ENCODE data around the gene PCBD1.

Gene PCBD1

DNA sequence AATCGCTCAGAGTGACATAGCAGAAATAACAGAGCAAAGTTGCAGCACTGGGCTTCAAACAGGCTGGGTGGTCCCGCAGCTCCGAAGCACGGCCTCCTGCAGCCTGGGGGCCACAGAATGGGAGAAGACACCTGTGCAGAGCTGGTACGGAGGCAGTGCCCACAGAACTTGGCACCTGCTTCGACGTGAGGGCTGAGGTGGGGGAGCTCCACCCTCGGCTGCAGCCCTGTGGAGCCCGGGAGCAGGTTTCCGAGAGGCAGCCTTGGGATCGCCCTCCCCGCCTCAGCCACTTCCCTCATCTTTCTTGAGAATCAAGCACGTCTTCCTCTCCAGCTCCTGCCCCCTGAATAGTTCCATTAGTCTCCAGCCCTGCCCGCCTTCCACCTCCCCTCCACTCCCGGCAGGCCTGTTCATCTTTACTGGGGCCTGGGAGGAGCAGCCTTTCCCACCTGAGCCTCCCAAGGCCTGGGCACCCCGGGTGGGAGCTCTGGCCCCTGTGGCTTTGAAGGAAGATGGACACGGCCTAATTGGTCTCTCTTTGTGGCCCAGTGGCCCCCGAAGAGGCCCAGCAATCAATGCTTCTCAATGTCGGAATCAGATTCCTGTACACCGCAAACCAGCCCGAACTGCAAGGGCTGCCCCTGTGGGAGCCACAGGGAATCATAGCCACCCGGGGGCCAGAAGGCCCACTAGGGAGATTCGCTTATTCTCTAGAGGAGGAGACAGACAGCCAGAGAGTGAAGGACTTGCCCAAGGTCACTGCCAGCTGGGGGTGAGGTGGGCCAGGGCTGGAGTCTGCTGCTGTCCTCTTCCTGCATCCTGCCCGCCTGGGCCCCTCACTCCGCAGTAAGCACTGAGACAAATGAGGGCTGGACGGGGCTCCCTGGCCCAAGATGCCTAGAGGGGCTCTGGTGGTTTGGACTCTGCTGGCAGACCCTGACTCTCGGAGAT is 17.0 kb upstream of the PCBD1 start:
- DNase-seq (ENCODE audit: low read depth, low spot score): no peak
- no peak overlapping the region for H3K27ac ChIP-seq

DNA sequence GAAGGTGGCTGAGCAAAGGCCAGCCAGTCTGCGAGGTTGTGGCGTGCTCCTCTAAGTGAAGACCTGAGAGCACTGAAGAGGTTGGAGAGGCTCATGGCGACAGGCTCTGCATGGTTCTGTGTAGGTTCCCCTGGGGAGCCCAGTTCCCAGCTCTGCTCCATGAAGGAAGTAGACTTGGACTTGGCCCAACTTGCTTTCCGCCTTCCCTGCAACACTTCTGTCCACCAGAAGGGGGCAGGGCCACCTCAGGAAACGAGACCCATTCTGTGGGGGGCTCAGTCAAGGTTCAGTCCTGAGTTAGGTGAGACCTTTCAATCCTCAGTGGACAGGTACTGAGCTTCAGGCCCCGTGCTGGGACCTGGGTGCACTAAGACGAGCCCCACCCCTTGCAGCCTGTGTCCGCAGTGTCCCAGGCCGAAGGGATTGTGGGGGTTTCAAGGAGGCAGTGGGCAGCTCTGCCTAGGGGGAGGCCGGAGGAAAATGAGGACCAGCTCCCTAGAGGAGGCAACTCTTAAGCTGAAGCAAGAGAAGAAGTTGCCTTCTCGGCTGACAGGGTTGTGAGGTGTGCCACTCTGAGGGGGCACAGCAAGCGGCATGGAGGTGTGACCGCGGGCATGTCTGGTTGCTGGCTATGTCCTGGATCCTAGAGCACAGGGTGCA is 15.0 kb upstream of the PCBD1 start:
- no peak overlapping the region for H3K27ac ChIP-seq
- DNase-seq (ENCODE audit: low read depth, low spot score): no peak

DNA sequence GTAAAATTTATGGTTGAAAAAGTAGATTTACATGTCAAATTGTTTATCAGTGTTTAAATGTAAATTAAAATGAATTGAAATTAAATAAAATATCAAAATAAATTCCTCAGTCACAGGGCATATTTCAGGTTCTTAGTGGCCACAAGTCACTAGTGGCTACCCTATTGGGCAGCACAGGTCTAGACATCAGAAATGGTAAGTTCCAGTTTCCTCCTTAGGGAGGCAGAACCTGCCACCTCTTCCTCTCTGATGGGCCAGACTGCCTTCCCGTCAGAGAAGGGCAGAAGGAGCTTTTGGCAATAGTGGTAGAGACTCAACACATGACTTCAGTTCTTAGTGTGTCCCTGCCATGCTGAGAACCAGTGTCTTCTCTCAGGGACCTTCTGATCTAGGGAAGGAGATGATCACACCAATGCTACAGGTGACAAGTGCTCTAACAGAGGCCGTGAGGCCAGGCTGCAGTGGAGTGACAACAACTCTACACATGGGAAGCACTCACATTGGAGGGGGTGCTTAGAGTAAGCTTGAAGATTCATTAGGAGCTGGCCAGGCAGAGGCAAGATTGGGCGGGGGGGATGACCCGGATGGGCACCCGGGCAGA is 14.4 kb upstream of the PCBD1 start:
- no peak for DNase-seq (ENCODE audit: low read depth, low spot score)
- H3K27ac ChIP-seq: no peak overlapping the region

DNA sequence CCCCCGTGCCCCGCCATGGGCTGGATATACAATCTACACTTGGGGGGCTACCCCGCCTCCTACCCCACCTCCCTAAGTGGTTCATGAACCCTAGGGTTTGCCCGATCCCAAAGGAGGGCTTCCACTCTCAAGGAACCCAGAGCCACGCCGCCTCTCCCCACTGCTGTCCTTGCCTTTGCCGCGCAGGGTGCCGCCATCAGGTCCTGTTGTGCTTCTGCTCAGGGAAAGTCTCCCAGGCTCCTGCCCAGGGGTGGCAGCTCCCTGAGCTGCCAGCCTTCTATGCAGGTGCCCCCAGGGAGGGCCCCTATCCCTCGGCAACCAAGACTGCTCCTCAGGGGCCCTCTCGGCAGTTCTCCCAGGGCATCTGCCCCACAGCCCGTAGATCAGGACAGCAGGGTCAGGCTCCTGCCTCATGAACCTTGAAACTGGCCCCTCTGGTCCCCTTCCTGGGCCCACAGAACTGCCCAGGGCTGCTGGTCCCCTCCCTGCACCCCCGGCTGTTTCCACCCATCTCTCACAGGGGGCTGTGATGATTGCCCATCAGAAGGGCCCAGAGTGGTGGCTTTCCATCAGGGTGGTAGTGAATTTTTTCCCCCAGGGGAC is 13.0 kb upstream of the PCBD1 start:
- no peak overlapping the region for H3K27ac ChIP-seq
- DNase-seq (ENCODE audit: low read depth, low spot score): no peak

DNA sequence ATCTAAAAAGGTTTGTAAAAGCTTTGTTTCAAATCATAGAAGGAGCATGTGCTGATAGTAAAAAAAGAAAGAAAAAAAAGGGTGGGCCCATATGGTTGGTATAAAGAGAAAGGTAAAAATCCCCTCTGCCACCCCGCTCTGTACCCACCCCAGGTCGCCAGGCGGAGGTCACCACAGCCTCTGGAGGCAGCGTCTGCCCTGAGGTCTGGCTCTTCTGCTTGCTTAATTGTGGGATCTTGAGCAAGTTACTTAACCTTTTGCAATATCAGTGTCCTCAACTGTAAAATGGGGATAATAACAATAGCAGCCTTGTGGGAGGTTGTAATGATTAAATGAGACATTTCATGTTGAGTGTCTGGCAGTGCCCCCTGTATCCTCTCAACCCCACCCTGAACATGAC is 10.7 kb upstream of the PCBD1 start:
- H3K27ac ChIP-seq: no peak overlapping the region
- DNase-seq (ENCODE audit: low read depth, low spot score): no peak

DNA sequence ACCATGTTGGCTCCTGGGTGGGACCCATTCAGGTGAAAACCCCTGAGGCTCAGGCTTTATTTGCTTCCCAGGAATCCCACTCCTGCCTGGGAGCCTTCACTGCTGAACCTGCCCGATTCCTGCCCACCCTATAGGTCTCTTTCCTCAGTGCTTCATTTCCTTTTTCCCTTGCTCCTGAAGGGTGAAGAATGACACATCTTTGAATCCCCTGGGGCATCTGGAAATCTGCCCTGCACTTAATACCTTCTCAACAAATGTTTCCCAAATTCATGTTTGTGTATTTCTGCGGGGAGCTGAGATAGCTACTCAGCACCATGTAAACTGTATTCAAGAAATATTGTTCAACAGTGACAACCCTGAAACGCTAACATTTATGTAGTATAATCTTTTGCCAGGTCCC is 10.3 kb upstream of the PCBD1 start:
- H3K27ac ChIP-seq: no peak overlapping the region
- no peak for DNase-seq (ENCODE audit: low read depth, low spot score)

DNA sequence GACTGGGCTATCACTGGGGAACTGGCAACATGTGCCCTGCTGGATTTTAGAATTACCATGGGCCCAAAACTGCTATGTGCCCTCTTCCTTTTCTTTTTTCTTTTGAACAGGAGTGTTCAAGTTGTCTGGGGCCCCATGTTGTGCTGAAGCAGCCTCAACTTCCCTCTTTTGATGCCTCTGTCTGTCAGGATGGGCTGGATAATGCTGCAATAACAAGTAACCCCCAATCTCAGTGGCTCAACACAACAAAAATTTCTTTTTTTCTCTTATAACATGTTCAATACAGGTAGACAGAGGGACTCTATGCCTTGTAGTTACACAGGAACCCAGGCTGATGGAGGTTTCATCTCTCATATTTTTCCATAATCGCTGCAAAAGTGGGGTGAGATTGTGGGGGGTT is 8.2 kb upstream of the PCBD1 start:
- no peak overlapping the region for H3K27ac ChIP-seq
- DNase-seq (ENCODE audit: low read depth, low spot score): no peak

DNA sequence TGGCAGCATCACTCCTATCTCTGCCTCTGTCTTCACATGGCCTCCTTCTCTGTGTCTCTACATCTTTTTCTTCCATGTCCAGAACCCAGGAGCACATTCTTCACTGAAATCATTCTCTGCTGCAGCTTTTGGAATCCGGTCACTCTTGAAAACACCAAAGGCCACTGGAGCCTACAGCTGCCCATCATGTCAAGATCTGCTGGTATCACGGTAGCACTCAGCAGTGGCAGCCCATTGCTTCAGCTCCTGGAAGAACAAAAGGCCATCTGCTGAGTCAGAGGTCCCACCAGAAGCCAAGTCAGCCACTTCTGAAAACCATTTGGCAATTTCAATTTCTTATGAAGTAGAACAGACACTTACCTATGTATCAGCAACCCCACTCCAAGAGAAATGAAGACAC is 6.1 kb upstream of the PCBD1 start:
- no peak for DNase-seq (ENCODE audit: low read depth, low spot score)
- no peak overlapping the region for H3K27ac ChIP-seq

DNA sequence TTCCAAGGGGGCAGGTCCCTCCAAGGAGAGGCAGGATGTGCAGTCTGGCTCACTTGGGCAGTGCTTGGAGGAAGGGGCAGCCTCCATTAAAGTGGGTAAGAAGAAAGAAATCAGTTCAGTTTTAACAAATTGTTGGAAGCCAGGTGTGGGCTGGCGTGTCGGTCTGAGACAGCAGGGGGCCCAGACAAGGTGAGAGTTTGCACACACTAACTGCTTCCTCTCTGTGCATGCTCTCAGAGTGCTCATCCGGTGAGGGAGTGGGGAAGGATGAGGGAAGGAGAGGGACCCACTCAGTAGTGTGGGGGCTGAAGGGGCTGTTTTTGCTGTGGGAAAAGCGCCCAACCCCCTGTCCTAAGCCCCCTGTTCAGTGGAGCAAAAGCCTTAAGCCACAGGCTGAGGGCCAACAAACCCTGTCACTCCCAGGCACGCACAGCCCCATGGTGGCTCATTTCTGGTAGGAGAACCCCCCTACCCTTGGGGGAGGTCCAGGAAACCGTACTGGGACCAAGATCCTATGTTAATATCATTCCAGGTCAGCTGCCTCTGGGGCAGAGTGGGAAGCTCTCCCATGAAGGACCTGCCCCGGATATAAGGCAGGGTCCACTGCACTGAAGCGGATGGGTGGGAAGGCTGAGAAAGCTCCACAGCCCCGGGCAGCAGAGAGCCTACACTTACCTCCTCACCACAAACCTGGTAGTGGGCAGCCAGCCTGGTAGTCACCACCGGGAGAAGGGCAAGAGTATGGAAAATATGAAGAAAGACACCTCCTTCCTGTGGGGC is 5.1 kb upstream of the PCBD1 start:
- no peak for DNase-seq (ENCODE audit: low read depth, low spot score)
- no peak overlapping the region for H3K27ac ChIP-seq

DNA sequence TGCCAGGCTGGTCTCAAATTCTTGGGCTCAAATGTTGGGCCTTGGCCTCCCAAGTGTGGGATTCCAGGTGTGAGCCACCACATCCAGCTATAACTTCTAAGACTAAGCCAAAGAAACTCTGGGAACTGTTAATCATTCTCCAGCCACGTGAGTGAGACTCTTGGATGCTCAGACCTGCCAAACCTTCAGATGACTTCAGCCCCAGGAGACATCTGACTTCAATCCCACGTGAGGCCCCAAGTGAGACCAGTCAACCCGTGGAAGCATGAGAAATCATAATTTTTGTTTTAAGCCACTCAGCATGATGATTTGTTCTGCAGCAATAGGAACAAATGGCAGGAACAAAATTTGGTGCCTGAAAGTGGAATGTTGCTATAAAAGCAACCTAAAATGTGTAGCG is 4.3 kb upstream of the PCBD1 start:
- no peak for DNase-seq (ENCODE audit: low read depth, low spot score)
- no peak overlapping the region for H3K27ac ChIP-seq

DNA sequence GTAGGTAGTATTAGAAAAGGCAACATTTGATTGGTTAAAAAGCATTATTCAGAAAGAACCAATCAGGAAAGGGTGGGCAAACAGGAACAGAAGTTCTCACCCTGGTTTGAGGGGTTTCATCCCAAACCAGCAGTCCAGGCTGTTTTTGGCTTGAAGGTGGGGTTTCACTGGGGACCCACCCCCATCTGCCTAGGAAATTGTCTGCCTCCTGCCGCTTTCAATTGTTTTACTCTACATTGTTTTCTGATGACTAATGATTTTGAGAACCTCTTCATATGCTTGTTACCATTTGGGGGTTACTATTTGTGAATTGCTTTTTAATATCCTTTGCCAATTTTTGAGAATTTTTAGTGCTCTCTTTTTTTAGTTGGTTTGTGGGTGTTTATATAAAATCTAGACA is 3.3 kb upstream of the PCBD1 start:
- no peak for DNase-seq (ENCODE audit: low read depth, low spot score)
- no peak overlapping the region for H3K27ac ChIP-seq

DNA sequence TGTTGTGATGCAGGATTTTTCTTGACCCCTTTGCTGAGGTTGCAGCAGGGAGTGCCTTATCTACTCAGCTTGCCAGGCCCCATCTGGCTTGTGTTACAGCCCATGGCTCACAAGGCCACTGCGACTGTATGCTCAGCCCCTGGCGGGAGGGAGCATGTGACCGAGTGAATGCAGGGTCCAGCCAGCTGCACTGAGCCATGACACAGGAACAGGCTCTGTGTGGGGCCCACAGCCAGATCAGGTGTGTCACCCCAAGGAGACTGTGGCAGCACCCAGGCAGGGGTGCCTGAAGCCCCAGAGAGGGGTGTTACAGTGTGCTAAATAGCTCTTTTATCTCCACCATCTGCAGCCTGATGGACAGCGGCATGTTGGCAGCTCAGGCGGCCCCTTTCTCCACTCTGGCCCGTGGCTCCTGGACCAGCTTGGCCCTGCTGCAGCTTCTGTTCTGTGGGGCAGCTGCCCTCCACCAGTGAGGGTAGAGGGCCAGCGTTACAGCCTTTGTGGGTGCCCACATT is 2.6 kb upstream of the PCBD1 start:
- H3K27ac ChIP-seq: no peak overlapping the region
- DNase-seq (ENCODE audit: low read depth, low spot score): no peak

DNA sequence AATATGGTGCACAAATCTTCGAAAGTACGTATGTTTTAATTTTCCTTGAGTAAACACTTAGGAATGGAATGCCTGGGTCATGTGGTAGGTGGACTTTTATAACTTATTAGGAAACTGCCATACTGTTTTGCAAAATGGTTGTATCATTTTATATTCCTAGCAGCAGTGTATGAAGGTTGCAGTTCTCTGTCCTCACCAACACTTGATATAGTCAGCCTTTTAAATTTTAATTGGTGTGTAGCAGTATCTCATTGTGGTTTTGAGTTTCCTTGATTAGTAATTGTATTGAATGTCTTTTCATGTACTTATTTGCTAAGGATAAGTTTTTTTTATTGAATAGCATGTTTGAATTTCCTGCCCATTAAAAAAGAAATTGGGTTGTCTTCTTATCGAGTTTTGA is 926 bp upstream of the PCBD1 start:
- DNase-seq (ENCODE audit: low read depth, low spot score): no peak

DNA sequence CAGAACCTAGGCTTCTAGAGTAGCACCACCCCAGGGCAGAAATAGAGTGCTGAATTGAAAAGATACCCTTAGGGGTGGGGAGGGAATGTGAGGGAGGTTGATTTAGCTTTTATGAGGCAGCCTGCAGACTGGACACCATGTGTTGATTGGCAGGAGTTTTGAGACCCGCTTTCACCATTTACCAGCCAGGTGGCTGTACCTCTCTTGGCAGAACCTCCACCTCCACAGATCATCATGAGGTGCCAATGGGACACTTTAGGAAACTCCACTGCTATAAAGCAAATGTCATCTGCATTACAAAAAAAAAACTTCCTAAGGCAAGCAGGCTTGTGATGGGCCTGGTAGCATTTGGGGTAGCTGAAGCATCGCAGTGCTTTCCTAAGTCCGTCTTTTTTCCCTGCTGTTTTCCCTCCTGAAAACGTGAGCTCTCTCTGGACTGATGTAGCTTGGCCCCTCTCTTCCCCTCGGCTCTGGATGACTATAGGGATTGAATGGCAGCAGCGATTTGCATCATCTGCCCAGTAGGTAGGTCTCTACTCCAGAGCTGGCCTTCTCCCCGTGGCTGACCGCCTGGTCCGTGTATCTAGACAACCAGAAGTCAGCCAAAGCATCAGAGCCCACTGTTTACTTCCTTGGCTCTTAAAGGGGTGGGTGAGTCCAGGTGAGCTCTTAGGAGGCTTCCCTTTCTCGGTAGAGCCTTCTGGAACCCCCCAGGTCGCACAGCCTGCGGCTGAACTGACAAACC is 1.3 kb downstream of the PCBD1 start:
- no peak for DNase-seq (ENCODE audit: low read depth, low spot score)
- no peak overlapping the region for H3K27ac ChIP-seq

More for the DNA sequence above, 926 bp upstream of the PCBD1 start:
- H3K27ac ChIP-seq: no peak overlapping the region

DNA sequence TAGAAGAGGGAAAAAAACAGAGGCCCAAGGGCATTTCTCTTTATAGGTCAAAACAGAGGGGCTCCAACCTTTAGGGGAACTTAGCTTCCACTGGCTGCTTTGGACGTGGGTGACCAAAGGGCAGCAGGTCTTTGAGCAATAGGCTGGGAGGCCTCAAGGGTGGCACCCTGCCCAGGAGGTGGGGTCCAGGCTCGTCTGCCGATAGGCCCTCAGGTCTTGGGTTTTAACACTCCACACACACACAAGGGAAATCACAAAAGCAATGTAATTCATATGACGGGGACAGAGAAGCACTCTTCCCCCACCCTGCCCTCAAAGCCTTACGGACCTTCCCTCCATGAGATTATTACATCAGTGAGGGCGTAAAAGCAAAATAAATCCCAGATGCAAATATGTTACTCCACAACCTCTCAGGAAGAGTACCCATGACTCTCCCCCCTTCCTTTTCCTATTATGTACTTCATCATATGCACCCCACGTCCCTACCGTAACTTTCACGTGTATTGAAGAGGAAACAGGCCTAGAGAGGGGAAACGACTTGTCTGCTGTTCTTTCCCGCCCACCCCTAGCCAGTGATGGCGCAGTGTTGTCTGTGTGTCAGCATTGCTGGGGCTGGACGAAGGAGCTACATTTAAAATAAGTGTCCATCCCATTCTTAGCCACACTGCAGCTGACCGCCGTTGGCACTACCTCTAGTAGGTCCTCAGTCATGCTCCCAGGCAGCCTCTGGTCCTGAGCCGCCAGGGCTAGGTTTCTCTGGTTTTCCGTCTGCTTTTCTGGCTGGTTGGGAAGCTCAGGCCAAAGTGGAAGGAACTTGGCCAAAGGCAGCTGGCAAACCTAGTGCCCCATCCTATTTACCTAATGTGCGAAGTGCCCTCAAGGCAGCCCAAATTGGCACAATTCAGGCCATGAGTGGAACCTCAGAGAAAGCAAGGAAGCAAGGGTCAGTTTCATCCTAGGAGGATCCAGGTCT is 2.1 kb downstream of the PCBD1 start:
- DNase-seq (ENCODE audit: low read depth, low spot score): no peak
- no peak overlapping the region for H3K27ac ChIP-seq

DNA sequence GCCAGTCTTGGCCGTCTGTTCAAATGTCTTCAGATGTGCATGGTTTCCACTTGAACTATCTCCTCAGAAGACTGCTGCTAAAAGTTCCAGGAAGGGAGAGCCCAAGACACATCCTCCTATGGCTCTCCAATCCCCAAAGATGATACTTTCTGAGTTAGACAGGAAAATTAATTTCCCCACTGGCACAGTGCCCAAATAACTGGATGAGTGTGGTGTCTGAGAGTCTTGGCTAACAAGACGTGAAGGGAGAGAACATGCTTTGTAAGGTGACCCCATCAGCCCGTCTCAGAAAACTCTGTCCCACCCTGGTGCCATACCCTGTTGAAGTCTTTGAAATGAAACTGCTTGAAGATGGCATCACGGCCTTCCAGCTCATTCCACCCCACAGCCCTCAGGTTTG is 2.9 kb downstream of the PCBD1 start:
- no peak overlapping the region for H3K27ac ChIP-seq
- no peak for DNase-seq (ENCODE audit: low read depth, low spot score)

DNA sequence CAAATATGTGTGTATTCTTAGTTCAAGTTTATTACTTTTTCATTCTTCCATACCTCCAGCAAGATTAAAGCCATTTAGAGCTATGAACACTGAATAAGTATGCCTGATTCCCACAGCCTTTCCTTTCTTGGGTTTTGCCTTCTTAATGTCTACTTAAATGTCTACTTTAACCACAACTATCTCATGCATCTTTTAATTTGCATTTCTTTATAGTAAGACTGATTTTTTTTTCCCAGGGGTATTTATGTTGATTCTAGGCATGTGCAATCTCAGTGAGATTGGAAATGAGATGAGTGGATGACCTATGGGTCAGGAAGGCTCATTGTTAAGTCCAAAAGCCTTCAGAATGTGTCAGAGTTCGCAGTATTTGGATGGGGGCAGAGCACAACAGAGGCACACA is 3.6 kb downstream of the PCBD1 start:
- DNase-seq (ENCODE audit: low read depth, low spot score): no peak
- no peak overlapping the region for H3K27ac ChIP-seq

DNA sequence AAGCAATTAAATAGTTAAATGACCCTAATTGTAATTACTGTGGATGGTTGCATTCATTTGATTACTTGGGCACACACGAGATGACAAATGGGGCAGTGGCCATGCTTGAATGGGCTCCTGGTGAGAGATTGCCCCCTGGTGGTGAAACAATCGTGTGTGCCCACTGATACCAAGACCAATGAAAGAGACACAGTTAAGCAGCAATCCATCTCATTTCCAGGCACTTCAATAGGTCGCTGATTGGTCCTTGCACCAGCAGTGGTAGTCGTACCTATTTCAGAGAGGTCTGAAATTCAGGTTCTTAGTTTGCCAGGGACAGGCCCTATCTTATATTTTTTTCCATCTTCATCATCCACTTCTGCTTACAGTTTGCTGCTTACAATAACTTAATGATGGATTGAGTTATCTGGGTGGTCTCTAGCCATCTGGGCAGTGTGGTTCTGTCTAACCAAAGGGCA is 8.3 kb downstream of the PCBD1 start:
- no peak overlapping the region for H3K27ac ChIP-seq
- peak; percentile 6 for DNase-seq (ENCODE audit: low read depth, low spot score)
